Activated naive CD8-positive, alpha-beta T cell treated with anti-CD3 and anti-CD28 coated beads, Interleukin-2, amount 50 U/mL, for 16 hours (primary cell): ENCODE data around the gene SERPINH1.

ENCODE experiments used
- DNase-seq: peaks from one replicate; pipeline ENCODE4 v3.0.0-alpha.2; 2020; ENCODE audit warnings: low read depth, low spot score

Gene SERPINH1

GRCh38 chr11:75555079-75555811, 6.8 kb upstream of the SERPINH1 start:
- DNase-seq = no peak

- DNase-seq = no peak
These were observed 5.8 kb upstream of the SERPINH1 start for GRCh38 chr11:75556275-75556674.

GRCh38 chr11:75557666-75558494, 4.2 kb upstream of the SERPINH1 start:
- no peak for DNase-seq

- DNase-seq = no peak
These were observed 2.9 kb upstream of the SERPINH1 start for GRCh38 chr11:75558939-75559843.

GRCh38 chr11:75560644-75561043, 1.4 kb upstream of the SERPINH1 start:
- DNase-seq = no peak

DNA sequence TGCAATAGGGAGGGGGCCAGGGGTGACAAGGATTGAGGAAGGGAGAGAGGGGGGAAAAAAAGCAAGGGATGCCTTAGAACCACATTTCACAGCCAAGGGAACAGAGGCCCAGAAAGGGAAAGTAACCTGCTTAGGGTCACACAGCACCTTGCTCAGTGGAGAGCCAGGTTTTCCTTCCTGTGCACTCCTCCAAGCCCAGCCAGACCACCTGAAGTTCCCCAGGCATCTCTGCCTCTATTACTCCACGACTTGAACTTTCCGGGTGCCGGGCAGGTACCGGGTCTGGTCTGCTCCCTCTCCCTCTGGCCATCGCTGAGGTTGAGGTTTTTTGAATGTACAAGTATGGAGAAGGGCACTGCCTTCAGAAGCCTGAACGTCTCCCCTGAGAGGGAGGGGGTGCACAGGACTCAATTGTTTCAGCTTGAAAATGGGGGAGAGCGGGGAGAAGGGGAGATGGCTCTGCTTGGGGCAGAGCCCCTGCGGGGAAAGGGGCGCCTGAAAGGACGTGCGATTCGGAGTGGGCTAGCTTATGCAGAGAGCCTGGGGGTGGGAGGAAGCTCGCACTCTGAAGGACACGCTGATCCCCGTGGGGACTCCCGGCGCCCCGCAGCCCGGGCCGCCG, 516 bp upstream of the SERPINH1 start:
- DNase-seq = no peak

DNA sequence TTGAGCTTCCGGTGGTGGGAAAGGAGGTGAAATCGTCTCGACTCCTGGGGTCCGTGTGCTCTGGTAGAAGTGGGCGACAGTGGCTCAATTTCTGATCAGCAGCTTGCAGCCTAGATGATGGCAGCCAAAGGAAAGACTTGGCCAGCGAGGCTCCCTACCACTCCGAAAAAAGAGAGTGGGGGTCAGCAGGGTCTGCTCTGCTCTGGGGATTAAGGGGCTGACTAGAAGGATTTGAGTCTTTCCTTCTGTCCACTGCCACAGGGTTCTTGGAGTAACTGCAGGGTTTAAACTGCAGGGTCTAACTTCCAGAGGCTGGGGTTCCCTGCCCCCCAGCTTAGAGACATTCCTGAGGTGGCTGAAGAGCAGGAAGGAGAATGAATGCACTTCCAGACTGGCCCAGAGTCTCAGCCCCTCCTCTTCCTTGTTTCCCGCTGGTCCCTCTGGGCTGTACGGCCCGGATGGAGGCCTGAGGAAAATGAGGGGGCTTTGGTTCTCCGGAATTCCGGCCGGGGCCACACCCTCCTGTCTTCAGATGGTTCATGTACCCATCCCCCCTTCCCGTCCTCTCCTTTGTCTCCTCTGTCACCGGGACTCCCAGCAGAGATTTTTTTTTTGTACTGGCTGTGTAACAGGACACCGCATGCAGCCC, 907 bp downstream of the SERPINH1 start:
- DNase-seq = no peak

GRCh38 chr11:75563501-75563977, 1.5 kb downstream of the SERPINH1 start:
- DNase-seq = no peak

- no peak for DNase-seq
These were observed 2.0 kb downstream of the SERPINH1 start for GRCh38 chr11:75563978-75564552.

- DNase-seq = no peak
These were observed 3.3 kb downstream of the SERPINH1 start for GRCh38 chr11:75565221-75565814.

DNA sequence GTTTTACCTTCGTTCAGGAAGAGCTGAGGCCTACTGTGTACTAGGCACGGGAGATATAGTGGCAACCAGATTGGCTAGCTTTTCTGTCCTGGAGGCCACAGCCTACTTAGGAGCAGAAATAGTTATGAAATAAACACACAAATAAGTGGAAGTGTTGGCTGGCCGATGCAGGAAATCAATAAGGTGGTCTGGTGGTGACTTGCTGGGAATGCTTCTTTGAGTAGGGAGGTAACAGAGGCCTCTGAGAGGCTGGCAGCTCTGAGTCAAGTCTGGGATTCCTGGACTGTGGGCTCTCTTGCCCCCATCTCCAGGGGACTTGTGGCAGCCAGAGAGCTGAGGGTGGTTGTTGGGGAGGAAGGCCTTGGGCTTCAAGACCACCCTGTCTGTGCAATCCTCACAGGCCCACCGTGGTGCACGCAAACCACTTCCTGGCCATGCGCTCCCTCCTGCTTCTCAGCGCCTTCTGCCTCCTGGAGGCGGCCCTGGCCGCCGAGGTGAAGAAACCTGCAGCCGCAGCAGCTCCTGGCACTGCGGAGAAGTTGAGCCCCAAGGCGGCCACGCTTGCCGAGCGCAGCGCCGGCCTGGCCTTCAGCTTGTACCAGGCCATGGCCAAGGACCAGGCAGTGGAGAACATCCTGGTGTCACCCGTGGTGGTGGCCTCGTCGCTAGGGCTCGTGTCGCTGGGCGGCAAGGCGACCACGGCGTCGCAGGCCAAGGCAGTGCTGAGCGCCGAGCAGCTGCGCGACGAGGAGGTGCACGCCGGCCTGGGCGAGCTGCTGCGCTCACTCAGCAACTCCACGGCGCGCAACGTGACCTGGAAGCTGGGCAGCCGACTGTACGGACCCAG, 4.1 kb downstream of the SERPINH1 start:
- no peak for DNase-seq

GRCh38 chr11:75566763-75567279, 4.8 kb downstream of the SERPINH1 start:
- no peak for DNase-seq

GRCh38 chr11:75567971-75568370, 5.9 kb downstream of the SERPINH1 start:
- DNase-seq = no peak

DNA sequence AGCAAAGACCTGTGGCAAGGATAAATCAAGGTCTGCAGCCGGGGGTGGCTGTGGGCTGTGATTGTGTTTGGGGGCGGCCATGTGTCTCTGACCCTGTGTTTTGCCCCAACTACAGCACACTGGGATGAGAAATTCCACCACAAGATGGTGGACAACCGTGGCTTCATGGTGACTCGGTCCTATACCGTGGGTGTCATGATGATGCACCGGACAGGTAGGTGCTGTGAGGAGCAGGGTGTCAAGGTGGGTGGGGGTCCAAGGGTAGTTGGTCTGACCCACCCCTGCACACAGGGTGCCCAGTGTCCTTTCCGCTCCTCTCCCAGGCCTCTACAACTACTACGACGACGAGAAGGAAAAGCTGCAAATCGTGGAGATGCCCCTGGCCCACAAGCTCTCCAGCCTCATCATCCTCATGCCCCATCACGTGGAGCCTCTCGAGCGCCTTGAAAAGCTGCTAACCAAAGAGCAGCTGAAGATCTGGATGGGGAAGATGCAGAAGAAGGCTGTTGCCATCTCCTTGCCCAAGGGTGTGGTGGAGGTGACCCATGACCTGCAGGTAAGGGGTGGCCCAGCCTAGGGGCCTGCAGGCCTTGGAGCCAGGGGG, 6.7 kb downstream of the SERPINH1 start:
- DNase-seq = no peak

DNA sequence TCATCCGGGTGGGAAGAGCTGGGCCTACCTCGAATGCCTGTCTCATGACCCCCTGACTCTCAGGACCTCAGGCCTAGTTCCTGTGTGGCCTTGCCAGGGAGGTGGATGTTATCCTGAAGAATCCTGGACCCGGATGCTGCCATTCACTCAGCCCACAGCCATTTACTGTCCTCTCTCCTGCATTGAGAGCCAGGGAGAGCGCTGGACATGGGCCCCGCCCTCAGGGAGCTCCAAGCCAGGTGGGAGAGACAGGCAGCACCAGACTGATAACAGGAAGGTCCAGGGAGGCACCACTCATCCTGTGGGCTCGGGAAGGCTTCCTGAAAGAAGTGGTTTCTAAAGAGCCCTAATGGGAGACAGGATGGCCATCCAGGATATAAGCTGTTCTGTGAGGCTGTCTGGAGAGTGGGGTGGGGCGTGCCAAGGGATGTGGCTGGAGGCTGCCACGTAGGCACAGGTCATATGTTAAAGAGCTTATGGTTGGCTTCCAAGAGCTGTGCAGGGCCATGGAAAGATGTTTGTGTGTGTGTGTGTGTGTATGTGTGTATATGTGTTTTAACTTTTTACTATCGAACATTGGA, 8.6 kb downstream of the SERPINH1 start:
- DNase-seq = no peak

DNA sequence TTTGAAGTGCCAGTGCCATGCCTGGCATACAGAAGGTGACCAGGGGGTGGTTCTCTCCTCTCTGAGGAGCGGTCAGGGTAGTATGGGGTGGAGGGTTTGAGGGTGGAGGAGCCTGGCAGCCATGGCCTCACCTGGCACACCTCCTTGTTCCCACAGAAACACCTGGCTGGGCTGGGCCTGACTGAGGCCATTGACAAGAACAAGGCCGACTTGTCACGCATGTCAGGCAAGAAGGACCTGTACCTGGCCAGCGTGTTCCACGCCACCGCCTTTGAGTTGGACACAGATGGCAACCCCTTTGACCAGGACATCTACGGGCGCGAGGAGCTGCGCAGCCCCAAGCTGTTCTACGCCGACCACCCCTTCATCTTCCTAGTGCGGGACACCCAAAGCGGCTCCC, 9.6 kb downstream of the SERPINH1 start:
- no peak for DNase-seq

DNA sequence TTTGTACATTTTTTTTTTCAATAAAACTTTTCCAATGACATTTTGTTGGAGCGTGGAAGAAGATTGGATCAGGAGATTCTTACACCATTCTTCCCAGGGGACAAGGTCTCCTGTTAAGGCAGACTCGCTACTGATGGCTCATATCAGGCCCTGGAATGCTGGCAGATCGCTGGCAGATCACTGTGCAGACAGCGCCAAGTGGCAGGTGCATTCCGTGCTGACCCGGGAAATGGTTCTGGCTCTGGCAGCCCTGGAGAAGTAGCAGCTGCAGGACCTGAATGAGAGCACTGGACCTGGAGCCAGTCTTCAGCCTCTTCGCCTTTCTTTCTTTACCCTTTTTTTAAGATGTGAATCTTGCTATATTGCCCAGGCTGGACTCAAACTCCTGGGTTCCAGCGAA, 10.7 kb downstream of the SERPINH1 start:
- no peak for DNase-seq
